GM12875 (cell line): Measurements from ENCODE around the gene FANCC.
"Not testable (repeated sequence)": the region's sequence is repeated elsewhere in the genome, so short reads cannot be mapped to it uniquely, and the experiment has no call there.

Experiments
- H3K4me3 ChIP-seq: one replicate; pipeline ENCODE4 v1.5.1; 2011; ENCODE audit warnings: low read depth, low read length, control low read depth
- CTCF ChIP-seq: IDR thresholded peaks from 2 replicates; pipeline ENCODE4 v1.5.1; 2011; ENCODE audit warnings: low read depth, mild to moderate bottlenecking, control low read depth, inconsistent platforms, low read length, moderate library complexity, borderline replicate concordance; ENCODE audit not compliant: insufficient read depth

The FANCC gene

DNA sequence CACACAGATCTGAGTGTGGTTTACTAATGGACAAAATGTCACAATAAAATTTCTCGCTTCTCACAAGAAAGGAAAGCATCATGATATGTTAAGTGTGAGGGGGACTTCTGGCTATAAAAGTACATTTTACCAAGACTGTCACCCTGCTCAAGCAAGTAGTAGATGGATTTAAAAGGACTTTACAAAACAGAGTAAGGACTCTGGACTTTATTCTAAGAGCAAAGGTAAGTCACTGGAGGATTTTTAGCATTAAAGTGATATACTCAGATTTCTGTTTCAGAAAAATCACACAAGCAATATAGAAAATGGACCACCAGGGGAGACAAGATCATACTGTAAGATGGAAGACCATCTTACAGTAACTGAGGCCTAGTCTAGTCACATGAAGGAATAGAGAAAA lies 19.7 kb downstream of the FANCC start:
- TF ChIP-seq CTCF = no peak
- H3K4me3 ChIP-seq = no peak overlapping the region

DNA sequence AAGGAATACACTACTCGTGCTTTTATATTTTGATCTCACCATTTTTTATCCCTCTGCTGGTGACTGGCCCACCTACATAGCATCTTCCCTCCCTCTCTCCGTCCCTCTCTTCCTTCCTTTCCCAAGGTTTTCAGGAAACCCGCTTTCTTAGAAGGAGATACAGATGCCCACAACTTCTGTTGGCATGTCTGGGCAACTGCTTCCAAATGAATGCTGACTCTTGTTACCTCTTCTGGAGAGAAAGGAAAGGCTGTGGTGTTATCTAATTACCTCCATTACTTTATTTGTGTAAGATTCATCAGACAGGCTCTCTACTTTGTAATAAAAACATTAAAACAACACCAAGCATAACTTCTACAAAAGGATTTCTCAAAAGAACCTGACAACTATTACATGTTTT lies 20.2 kb downstream of the FANCC start:
- no peak overlapping the region for H3K4me3 ChIP-seq
- TF ChIP-seq CTCF = no peak

- TF ChIP-seq CTCF = no peak
- no peak overlapping the region for H3K4me3 ChIP-seq
These were observed 20.7 kb downstream of the FANCC start for GRCh38 chr9:95296761-95297160.

DNA sequence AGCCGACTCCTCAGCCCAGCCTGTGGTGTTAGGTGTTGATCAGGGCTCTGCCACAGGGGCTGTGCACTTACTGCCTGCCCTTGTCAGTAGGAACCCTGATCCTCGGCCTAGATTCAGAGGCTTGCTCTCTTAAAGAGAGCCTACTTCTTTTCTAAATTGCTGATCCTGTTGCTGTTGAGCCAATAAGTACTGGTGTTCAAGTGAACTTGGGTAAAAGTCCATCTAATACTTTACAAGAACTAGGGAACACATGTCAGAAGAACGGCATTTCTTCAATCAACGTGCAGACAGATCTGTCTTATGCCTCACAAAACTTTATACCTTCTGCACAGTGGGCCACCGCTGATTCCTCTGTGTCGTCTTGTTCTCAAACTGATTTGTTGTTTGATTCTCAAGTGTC lies 24.2 kb downstream of the FANCC start:
- H3K4me3 ChIP-seq = not testable (repeated sequence)

- TF ChIP-seq CTCF = no peak
- no peak overlapping the region for H3K4me3 ChIP-seq
These were observed 25.3 kb downstream of the FANCC start for GRCh38 chr9:95292226-95292625.

DNA sequence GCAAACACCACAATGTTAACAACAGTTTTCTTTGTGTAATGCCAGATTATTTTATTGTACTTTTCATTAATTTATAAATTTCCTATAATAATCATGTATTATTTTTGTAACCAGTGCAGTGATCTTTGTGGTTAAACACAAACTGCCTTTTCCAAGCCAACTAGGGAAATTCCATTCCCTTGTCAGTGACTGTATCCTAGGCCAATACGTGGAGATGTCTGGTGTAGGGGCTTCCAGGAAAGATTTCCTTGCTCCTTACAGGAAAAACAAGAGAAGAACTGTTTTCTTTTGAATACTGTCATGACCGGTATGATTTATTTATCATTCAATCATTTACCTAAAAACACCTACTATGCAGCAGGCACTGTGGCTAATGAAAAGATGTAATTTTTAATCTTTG lies 31.4 kb downstream of the FANCC start:
- TF ChIP-seq CTCF = no peak
- H3K4me3 ChIP-seq = no peak overlapping the region

GRCh38 chr9:95285307-95285706 lies 32.2 kb downstream of the FANCC start:
- no peak for TF ChIP-seq CTCF
- H3K4me3 ChIP-seq = no peak overlapping the region
